Measurements from ENCODE around the gene TSGA10IP. TPM values are rescaled to one million over a fixed set of nuclear protein-coding genes. Genes with fewer than 3 reads are reported as not detected.
A peak's percentile ranks its signal among the peaks of the same experiment; 100 is the strongest.

Gene TSGA10IP
- total RNA-seq, 4 donors from 2014 or later = not detected

DNA sequence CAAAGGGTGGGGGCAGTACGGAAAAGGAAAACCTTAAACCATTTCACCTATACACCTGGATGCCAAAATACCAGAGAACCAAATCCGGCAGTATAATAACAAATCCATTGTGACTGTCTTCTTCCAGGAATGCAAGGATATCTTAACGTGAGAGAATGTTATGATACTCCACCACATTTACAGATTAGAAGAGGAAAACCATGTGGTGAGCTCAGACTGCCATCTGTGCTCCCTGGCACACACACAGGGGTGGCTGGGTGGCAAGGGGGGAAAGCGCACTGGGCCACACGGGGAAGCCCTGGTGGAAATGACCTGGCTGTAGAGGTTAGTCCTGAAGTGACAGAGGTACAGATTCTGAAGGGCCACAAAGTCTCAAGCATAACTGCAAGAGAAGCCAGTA is 46.8 kb downstream of the TSGA10IP start:
- H3K4me3 ChIP-seq (ENCODE audit: low read depth, poor library complexity, severe bottlenecking) = no peak overlapping the region
- TF ChIP-seq, protein P1, sequence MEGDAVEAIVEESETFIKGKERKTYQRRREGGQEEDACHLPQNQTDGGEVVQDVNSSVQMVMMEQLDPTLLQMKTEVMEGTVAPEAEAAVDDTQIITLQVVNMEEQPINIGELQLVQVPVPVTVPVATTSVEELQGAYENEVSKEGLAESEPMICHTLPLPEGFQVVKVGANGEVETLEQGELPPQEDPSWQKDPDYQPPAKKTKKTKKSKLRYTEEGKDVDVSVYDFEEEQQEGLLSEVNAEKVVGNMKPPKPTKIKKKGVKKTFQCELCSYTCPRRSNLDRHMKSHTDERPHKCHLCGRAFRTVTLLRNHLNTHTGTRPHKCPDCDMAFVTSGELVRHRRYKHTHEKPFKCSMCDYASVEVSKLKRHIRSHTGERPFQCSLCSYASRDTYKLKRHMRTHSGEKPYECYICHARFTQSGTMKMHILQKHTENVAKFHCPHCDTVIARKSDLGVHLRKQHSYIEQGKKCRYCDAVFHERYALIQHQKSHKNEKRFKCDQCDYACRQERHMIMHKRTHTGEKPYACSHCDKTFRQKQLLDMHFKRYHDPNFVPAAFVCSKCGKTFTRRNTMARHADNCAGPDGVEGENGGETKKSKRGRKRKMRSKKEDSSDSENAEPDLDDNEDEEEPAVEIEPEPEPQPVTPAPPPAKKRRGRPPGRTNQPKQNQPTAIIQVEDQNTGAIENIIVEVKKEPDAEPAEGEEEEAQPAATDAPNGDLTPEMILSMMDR (IDR thresholded peaks at IDR 0.05) = no peak
- no peak for TF ChIP-seq POLR2A (IDR thresholded peaks at IDR 0.05)
- 75 to 81% methylated on average over 5 of the region's 5 CpGs for WGBS, 2 donors
- intact Hi-C loops (cut with DNase I; ENCODE audit: low total_unique reads) = no loop called here
- no peak for DNase-seq (ENCODE audit: low spot score in 2 of 2)

DNA sequence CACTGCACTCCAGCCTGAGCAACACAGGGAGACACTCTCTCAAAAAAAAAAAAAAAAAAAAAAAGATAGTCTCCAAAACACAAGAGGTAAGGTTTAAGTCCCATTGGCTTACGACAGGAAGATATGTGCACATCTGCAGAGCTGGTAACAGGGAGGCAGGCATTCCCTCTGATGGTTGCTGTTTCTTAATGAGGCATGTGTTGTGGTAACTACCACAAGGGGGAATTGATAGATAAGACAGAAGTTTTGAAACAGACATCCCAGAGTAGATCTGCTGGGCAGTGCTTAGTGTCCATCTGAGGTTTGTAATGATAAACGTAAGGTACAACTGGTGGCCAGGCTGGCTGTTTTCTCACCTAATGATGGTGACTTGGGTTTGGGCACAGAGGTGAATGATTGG is 52.0 kb downstream of the TSGA10IP start:
- WGBS, 2 donors = 83 to 84% methylated on average over 2 of the region's 2 CpGs
- no peak for DNase-seq (ENCODE audit: low spot score in 2 of 2)
- intact Hi-C loops (cut with DNase I; ENCODE audit: low total_unique reads) = no loop called here
- no peak overlapping the region for H3K4me3 ChIP-seq (ENCODE audit: low read depth, poor library complexity, severe bottlenecking)
- TF ChIP-seq, protein P1 (IDR thresholded peaks at IDR 0.05) = no peak
- no peak for TF ChIP-seq POLR2A (IDR thresholded peaks at IDR 0.05)

DNA sequence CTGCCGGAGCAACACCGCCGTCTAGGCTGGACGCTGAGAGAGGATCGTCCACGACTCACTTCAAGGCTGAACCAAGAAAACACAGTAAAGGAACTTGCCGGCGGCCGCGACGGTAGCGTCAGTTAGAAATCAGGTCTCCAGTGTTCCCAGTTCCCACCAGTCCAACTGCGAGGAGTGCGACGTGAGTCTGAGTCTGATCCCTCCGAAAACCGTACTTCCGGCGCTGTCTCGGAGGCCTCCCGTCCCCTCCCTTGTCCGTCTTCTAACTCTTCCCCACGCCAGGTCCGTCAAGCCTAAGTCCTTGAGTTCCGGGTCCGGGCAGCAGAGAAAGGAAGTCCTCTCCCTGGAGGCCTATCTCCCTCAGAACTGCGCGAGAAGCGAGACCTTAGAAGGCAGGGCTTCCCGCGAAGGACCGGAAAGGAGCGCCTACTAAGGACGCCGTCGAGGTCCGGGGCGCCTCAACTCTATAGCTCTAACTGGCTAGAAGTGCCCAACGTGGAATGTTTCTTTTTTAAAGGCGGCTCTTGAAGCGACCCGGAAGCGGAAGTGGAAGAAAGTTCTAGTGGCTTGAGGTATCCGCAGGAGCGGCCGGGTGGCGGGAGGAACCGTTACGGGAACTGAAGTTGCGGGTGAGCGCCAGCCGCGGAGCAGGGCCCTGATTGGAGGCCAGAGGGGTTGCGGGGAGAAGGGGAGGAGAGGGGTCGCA is 56.8 kb downstream of the TSGA10IP start, which contains the start of the genes BANF1 and EIF1AD:
TSS of gene BANF1 (plus strand) at position 562 of the 706 bp plus-strand sequence. CDS start 748 bp downstream, outside the sequence.
TSS of gene EIF1AD (minus strand) at position 216 of the 706 bp plus-strand sequence. CDS start 1,768 bp downstream, outside the sequence.
- no peak for TF ChIP-seq POLR2A (IDR thresholded peaks at IDR 0.05)
- TF ChIP-seq, protein P1 (IDR thresholded peaks at IDR 0.05) = peak in 1 of 3 donors; percentile 11
- peak within 1 kb of the TSS; percentile 92 for H3K4me3 ChIP-seq (ENCODE audit: low read depth, poor library complexity, severe bottlenecking)
- WGBS, 2 donors = 0% methylated on average over 55 of the region's 55 CpGs
- intact Hi-C loops (cut with DNase I; ENCODE audit: low total_unique reads) = no loop called here
- DNase-seq (ENCODE audit: low spot score in 2 of 2) = peak; percentile 93 to 98

DNA sequence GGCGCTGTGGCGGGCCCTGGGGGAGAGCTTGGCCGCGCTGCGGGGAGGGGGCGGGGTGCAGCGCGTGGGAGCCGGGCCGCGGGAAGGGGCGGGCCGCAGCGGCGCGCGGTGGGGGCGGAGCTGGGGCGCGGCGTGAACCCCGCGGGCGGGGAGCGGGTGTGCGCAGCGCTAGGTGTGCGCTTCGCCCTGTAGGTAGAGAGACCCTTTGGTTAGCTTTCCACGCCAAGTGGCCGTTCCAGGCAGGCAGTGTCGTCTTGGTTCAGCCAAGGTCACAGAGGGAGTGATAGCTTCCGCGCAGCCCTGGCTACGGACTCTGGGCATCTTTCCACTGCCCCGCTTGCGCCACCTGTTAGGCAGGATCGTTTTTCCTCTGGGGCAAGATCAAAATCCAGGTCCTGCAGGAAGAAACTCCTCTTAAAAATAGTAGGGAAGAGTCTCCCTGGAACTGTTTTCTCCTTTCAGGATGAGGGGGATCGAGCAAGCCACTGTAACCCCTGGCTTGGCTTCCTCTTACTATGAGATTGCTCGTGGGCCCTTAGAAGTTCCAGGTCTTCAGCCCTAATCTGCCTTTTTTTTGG is 57.5 kb downstream of the TSGA10IP start:
- no peak for DNase-seq (ENCODE audit: low spot score in 2 of 2)
- no peak for TF ChIP-seq POLR2A (IDR thresholded peaks at IDR 0.05)
- TF ChIP-seq, protein P1 (IDR thresholded peaks at IDR 0.05) = no peak
- WGBS, 2 donors = 1% methylated on average over 24 to 26 of the region's 40 CpGs

DNA sequence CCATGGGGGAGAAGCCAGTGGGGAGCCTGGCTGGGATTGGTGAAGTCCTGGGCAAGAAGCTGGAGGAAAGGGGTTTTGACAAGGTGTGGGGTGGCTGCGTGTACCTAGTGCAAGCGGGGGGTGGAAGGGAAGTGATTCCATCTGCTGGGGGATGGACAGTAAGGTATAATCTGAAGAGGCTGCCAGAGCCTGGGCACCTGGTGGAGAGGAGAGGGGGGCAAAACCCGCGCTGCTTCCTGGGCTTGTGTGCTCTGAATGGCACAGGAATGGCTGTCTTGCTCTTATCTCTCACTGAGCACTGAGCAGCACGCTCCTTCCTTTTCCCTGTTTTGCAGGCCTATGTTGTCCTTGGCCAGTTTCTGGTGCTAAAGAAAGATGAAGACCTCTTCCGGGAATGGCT is 58.0 kb downstream of the TSGA10IP start:
- DNase-seq (ENCODE audit: low spot score in 2 of 2) = no peak
- WGBS, 2 donors = 75 to 78% methylated on average over 6 of the region's 6 CpGs
- H3K4me3 ChIP-seq (ENCODE audit: low read depth, poor library complexity, severe bottlenecking) = no peak overlapping the region
- no peak for TF ChIP-seq POLR2A (IDR thresholded peaks at IDR 0.05)
- TF ChIP-seq, protein P1 (IDR thresholded peaks at IDR 0.05) = no peak
- intact Hi-C loops (cut with DNase I; ENCODE audit: low total_unique reads) = no loop called here

More for the DNA sequence above, 57.5 kb downstream of the TSGA10IP start:
- peak overlapping the region; percentile 92 for H3K4me3 ChIP-seq (ENCODE audit: low read depth, poor library complexity, severe bottlenecking)
- intact Hi-C loops (cut with DNase I; ENCODE audit: low total_unique reads) = no loop called here
